Esophagus muscularis mucosa (tissue), 4 donors: ENCODE results near the gene RNF157. TPM values are rescaled to one million over a fixed set of nuclear protein-coding genes. Genes with fewer than 3 reads are reported as not detected.
"Not testable (repeated sequence)": the region's sequence is repeated elsewhere in the genome, so short reads cannot be mapped to it uniquely, and the experiment has no call there.

Experiments
- DNase-seq: peaks from one replicate; pipeline ENCODE4 v3.0.0-alpha.2; 2017; ENCODE audit errors: extremely low spot score
- H3K27ac ChIP-seq, 4 donors: fragments of 200-600 bp; sonication (generic); replicated peaks in 1 of 4; 1 replicate in 3 of 4; 2 replicates in 1 of 4; pipeline ENCODE4 v1.5.1; 2016 to 2019; ENCODE audit warnings: mild to moderate bottlenecking in 1 of 4
- H3K27me3 ChIP-seq, 4 donors: fragments of 200-600 bp; sonication (generic); one replicate each; pipeline versions ENCODE4 v1.5.1 to v1.6.0; 2016 to 2019
- H3K36me3 ChIP-seq, 4 donors: fragments of 200-600 bp; sonication (generic); one replicate each; pipeline ENCODE4 v1.5.1; 2016 to 2019
- H3K4me1 ChIP-seq, 4 donors: fragments of 200-600 bp; sonication (generic); one replicate each; pipeline ENCODE4 v1.5.1; 2016 to 2019
- H3K4me3 ChIP-seq, 4 donors: fragments of 200-600 bp; sonication (generic); 1 replicate in 2 of 4; 2 replicates in 2 of 4; pipeline ENCODE4 v1.5.1; 2016 to 2019; ENCODE audit warnings: mild to moderate bottlenecking in 4 of 4, moderate library complexity in 1 of 4
- H3K9me3 ChIP-seq, 4 donors: fragments of 200-600 bp; sonication (generic); 1 replicate in 3 of 4; 2 replicates in 1 of 4; pipeline ENCODE4 v1.5.1; 2016 to 2019
- CTCF ChIP-seq, 3 experiments: fragments of 200-600 bp in 2 of 3; fragments of 450-650 bp in 1 of 3; sonication (generic) in 2 of 3; IDR thresholded peaks; one replicate each; pipeline ENCODE4 v1.5.1; 2017 to 2019; ENCODE audit warnings: antibody characterized with exemption in 3 of 3, mild to moderate bottlenecking in 2 of 3, moderate library complexity in 1 of 3
- EP300 ChIP-seq: sonication (generic); formaldehyde crosslinking; IDR thresholded peaks from one replicate; pipeline ENCODE4 v1.6.1; 2017; ENCODE audit warnings: antibody characterized with exemption
- POLR2A ChIP-seq: fragments of 450-650 bp; IDR thresholded peaks from one replicate; pipeline ENCODE4 v1.6.1; 2017; ENCODE audit warnings: antibody characterized with exemption, moderate library complexity, mild to moderate bottlenecking, low read depth
- POLR2AphosphoS5 ChIP-seq, 2 donors: sonication (generic); formaldehyde crosslinking; IDR thresholded peaks; one replicate each; pipeline ENCODE4 v1.6.1; 2017; ENCODE audit warnings: antibody characterized with exemption in 2 of 2
- WGBS: methylation state at CpG from one replicate; pipeline ENCODE4 v1.1.5; 2018; 5-methylcytosine and 5-hydroxymethylcytosine counted together
- intact Hi-C: fragments of 100-400 bp; cut with DNase I; formaldehyde crosslinking; loops from one replicate; pipeline ENCODE4 v1.15.1; 2023
- total RNA-seq, 4 donors: library from RNA; depleted of rRNA; stranded (reverse); fragments of >200 nt; gene quantifications; one replicate each; pipeline versions ENCODE4 v1.1.0 to v1.2.1, GENCODE V29; 2016

The RNF157 gene
- total RNA-seq, 4 donors from 2014 or later: 2.1 to 8.1 (median 4.8) TPM

- H3K27me3 ChIP-seq: peaks cover 0 to 4% (median 0%) of the 10 kb centered on the region in 4 donors
- intact Hi-C loops: no loop called here
- H3K27ac ChIP-seq: no peak overlapping the region
- DNase-seq: no peak
- peaks cover 9 to 12% (median 10%) of the 10 kb centered on the region in 4 donors for H3K4me1 ChIP-seq
- WGBS: 49% methylated on average over 6 of the region's 6 CpGs
- H3K4me3 ChIP-seq: no peak overlapping the region
- no peaks in the 10 kb centered on the region for H3K9me3 ChIP-seq
- TF ChIP-seq POLR2A (no peak), POLR2AphosphoS5 (IDR thresholded peaks at IDR 0.05) (no peak), EP300 (no peak), CTCF (IDR thresholded peaks at IDR 0.05) (no peak)
- no peaks in the 10 kb centered on the region for H3K36me3 ChIP-seq
Measured at GRCh38 chr17:76191896-76192295, 48.4 kb downstream of the RNF157 start.

- TF ChIP-seq EP300: no peak
- TF ChIP-seq POLR2AphosphoS5 (IDR thresholded peaks at IDR 0.05): no peak
- no peak for TF ChIP-seq POLR2A
- TF ChIP-seq CTCF (IDR thresholded peaks at IDR 0.05): no peak
Measured at GRCh38 chr17:76189741-76190140, 50.6 kb downstream of the RNF157 start.

GRCh38 chr17:76189247-76189646 is 51.0 kb downstream of the RNF157 start:
- no peaks in the 10 kb centered on the region for H3K9me3 ChIP-seq
- H3K27me3 ChIP-seq: peaks cover 0 to 4% (median 0%) of the 10 kb centered on the region in 4 donors
- H3K36me3 ChIP-seq: no peaks in the 10 kb centered on the region
- intact Hi-C loops: no loop called here
- 80% methylated on average over 4 of the region's 4 CpGs for WGBS
- TF ChIP-seq EP300 (no peak), POLR2A (no peak), POLR2AphosphoS5 (IDR thresholded peaks at IDR 0.05) (no peak), CTCF (IDR thresholded peaks at IDR 0.05) (no peak)
- no peaks in the 10 kb centered on the region for H3K4me1 ChIP-seq
- H3K4me3 ChIP-seq: no peak overlapping the region
- no peak for DNase-seq
- no peak overlapping the region for H3K27ac ChIP-seq

More at GRCh38 chr17:76189741-76190140, 50.6 kb downstream of the RNF157 start:
- peaks cover 0 to 4% (median 0%) of the 10 kb centered on the region in 4 donors for H3K27me3 ChIP-seq
- no peak overlapping the region for H3K27ac ChIP-seq
- no peak overlapping the region for H3K4me3 ChIP-seq
- H3K9me3 ChIP-seq: no peaks in the 10 kb centered on the region
- no peaks in the 10 kb centered on the region for H3K4me1 ChIP-seq
- DNase-seq: no peak
- H3K36me3 ChIP-seq: no peaks in the 10 kb centered on the region
- intact Hi-C loops: no loop called here
- 90% methylated on average over 4 of the region's 4 CpGs for WGBS

GRCh38 chr17:76188213-76189016 is 51.9 kb downstream of the RNF157 start:
- Histone ChIP-seq H3K4me1 (no peaks in the 10 kb centered on the region), H3K27ac (no peak overlapping the region), H3K4me3 (no peak overlapping the region), H3K27me3 (peaks cover 0 to 4% (median 0%) of the 10 kb centered on the region in 4 donors), H3K36me3 (no peaks in the 10 kb centered on the region), H3K9me3 (no peaks in the 10 kb centered on the region)
- 82% methylated on average over 4 of the region's 4 CpGs for WGBS
- TF ChIP-seq POLR2A: no peak
- no peak for TF ChIP-seq CTCF (IDR thresholded peaks at IDR 0.05)
- no peak for TF ChIP-seq EP300
- no peak for TF ChIP-seq POLR2AphosphoS5 (IDR thresholded peaks at IDR 0.05)
- intact Hi-C loops: no loop called here
- no peak for DNase-seq

GRCh38 chr17:76186774-76187173 is 53.5 kb downstream of the RNF157 start:
- H3K9me3 ChIP-seq, H3K4me3 ChIP-seq, intact Hi-C loops, H3K27ac ChIP-seq, H3K4me1 ChIP-seq, H3K36me3 ChIP-seq, DNase-seq, H3K27me3 ChIP-seq: not testable (repeated sequence)
- 100% methylated on average over 2 of the region's 2 CpGs for WGBS
